ENCODE measurements around the gene AGPAT3. TPM values are rescaled to one million over a fixed set of nuclear protein-coding genes. Genes with fewer than 3 reads are reported as not detected.

AGPAT3 gene
- total and polyA plus RNA-seq, 2 donors (not counting 3 experiments of a cell fraction or from before 2014, with no cell fraction given), result 39.9 to 76.7 TPM

GRCh38 chr21:43953021-43953420, 88.0 kb downstream of the AGPAT3 start:
- H3K27ac ChIP-seq (ENCODE audit: insufficient read depth, low read depth, low read length), result no peak overlapping the region
- DNase-seq (ENCODE audit: low read depth, low spot score) (no peak), FAIRE-seq (no peak)
- no TSS peak for BruUV-seq (replicated peaks)
- TF ChIP-seq, protein P1, sequence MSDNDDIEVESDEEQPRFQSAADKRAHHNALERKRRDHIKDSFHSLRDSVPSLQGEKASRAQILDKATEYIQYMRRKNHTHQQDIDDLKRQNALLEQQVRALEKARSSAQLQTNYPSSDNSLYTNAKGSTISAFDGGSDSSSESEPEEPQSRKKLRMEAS (IDR thresholded peaks at IDR 0.05; ENCODE audit: insufficient read depth, insufficient read length), result no peak
- TF ChIP-seq POLR2A (IDR thresholded peaks at IDR 0.05; ENCODE audit: low read depth, low read length) (no peak), GATA2 (IDR thresholded peaks at IDR 0.05; ENCODE audit: insufficient read depth, insufficient read length, low read depth, low read length) (no peak), POLR2AphosphoS5 (IDR thresholded peaks at IDR 0.05; ENCODE audit: insufficient read depth, low read depth, low read length) (no peak)
- dilution Hi-C loops (cut with MboI; ENCODE audit: extremely low pct_ligation_motif_present, low sequenced_read_pairs) (no loop called here), intact Hi-C loops (cut with micrococcal nuclease) (no loop called here)
- no peak overlapping the region for H3K9ac ChIP-seq (replicated peaks; ENCODE audit: extremely low read depth, insufficient read depth, low read length)
- H3K4me3 ChIP-seq (replicated peaks in 1 of 3; ENCODE audit: insufficient read depth in 1 of 3, low read depth in 1 of 3, low read length in 3 of 3), result no peak overlapping the region
- no peaks in the 10 kb centered on the region for H3K27me3 ChIP-seq (ENCODE audit: control insufficient read depth in 2 of 2, insufficient read depth in 2 of 2, low read length in 2 of 2)
- peaks cover 0 to under 1% of the 10 kb centered on the region in 2 experiments for H3K36me3 ChIP-seq (ENCODE audit: control insufficient read depth in 2 of 2, extremely low read depth in 1 of 2, insufficient read depth in 2 of 2, low read length in 2 of 2)
- no peak overlapping the region for H3K4me2 ChIP-seq (ENCODE audit: insufficient read depth, low read length)
- no peak overlapping the region for H2AFZ ChIP-seq (ENCODE audit: low read depth, low read length)
- peaks cover 10% of the 10 kb centered on the region for H3K4me1 ChIP-seq (ENCODE audit: control insufficient read depth, extremely low read depth, insufficient read depth, low read length)
- H3K9me1 ChIP-seq (replicated peaks; ENCODE audit: control insufficient read depth, extremely low read depth, insufficient read depth, low read length), result no peaks in the 10 kb centered on the region
- H3K9me3 ChIP-seq (replicated peaks; ENCODE audit: control insufficient read depth, insufficient read depth, low read length), result no peaks in the 10 kb centered on the region
- ChIA-PET CTCF (interaction anchor here (0.6 to 1.5 kb wide), 3 partner anchors 11 to 22 kb away, joined by 3 to 6 read pairs (median 4); no protein-coding TSS in a partner anchor), POLR2A (no interaction called here)
- H4K20me1 ChIP-seq (replicated peaks; ENCODE audit: control insufficient read depth, extremely low read depth, insufficient read depth, low read length), result no peaks in the 10 kb centered on the region
- no peaks in the 10 kb centered on the region for H3K79me2 ChIP-seq (ENCODE audit: control insufficient read depth, insufficient read depth, low read length)

- no peak for DNase-seq (ENCODE audit: low read depth, low spot score)
- no peaks in the 10 kb centered on the region for H3K27me3 ChIP-seq (ENCODE audit: control insufficient read depth in 2 of 2, insufficient read depth in 2 of 2, low read length in 2 of 2)
- H4K20me1 ChIP-seq (replicated peaks; ENCODE audit: control insufficient read depth, extremely low read depth, insufficient read depth, low read length), result no peaks in the 10 kb centered on the region
- FAIRE-seq, result no peak
- H3K9me3 ChIP-seq (replicated peaks; ENCODE audit: control insufficient read depth, insufficient read depth, low read length), result no peaks in the 10 kb centered on the region
- dilution Hi-C loops (cut with MboI; ENCODE audit: extremely low pct_ligation_motif_present, low sequenced_read_pairs), result no loop called here
- POLR2A ChIA-PET, result no interaction called here
- no peak overlapping the region for H3K4me2 ChIP-seq (ENCODE audit: insufficient read depth, low read length)
- intact Hi-C loops (cut with micrococcal nuclease), result no loop called here
- H3K4me3 ChIP-seq (replicated peaks in 1 of 3; ENCODE audit: insufficient read depth in 1 of 3, low read depth in 1 of 3, low read length in 3 of 3), result no peak overlapping the region
- BruUV-seq (replicated peaks), result no TSS peak
- no peaks in the 10 kb centered on the region for H3K79me2 ChIP-seq (ENCODE audit: control insufficient read depth, insufficient read depth, low read length)
- H3K4me1 ChIP-seq (ENCODE audit: control insufficient read depth, extremely low read depth, insufficient read depth, low read length), result peaks cover 10% of the 10 kb centered on the region
- no peak for TF ChIP-seq FOS (IDR thresholded peaks at IDR 0.05; ENCODE audit: borderline replicate concordance, insufficient read depth, low read length)
- no peak for TF ChIP-seq POLR2AphosphoS5 (IDR thresholded peaks at IDR 0.05; ENCODE audit: insufficient read depth, low read depth, low read length)
- TF ChIP-seq GATA2 (IDR thresholded peaks at IDR 0.05; ENCODE audit: insufficient read depth, insufficient read length, low read depth, low read length), result no peak
- TF ChIP-seq POLR2A (IDR thresholded peaks at IDR 0.05; ENCODE audit: low read depth, low read length), result no peak
- no peak for TF ChIP-seq MYC (IDR thresholded peaks at IDR 0.05; ENCODE audit: low read depth, low read length)
- no peak for TF ChIP-seq CTCF (IDR thresholded peaks at IDR 0.05; ENCODE audit: extremely low read depth in 1 of 2, insufficient read depth in 1 of 2, low read depth in 1 of 2, low read length in 2 of 2)
- TF ChIP-seq, protein P1 (IDR thresholded peaks at IDR 0.05; ENCODE audit: insufficient read depth, insufficient read length), result no peak
- TF ChIP-seq EZH2 (IDR thresholded peaks at IDR 0.05; ENCODE audit: borderline replicate concordance, low read depth, low read length, severe bottlenecking), result no peak
- no peak for TF ChIP-seq JUN (IDR thresholded peaks at IDR 0.05; ENCODE audit: borderline replicate concordance, insufficient read depth, insufficient read length, low read depth)
- H3K9ac ChIP-seq (replicated peaks; ENCODE audit: extremely low read depth, insufficient read depth, low read length), result no peak overlapping the region
- CTCF ChIA-PET, result interaction anchor here (1.1 to 1.5 kb wide), 3 partner anchors 13 to 21 kb away, joined by 3 to 6 read pairs (median 3); no protein-coding TSS in a partner anchor
- no peaks in the 10 kb centered on the region for H3K36me3 ChIP-seq (ENCODE audit: control insufficient read depth in 2 of 2, extremely low read depth in 1 of 2, insufficient read depth in 2 of 2, low read length in 2 of 2)
- H3K27ac ChIP-seq (ENCODE audit: insufficient read depth, low read depth, low read length), result no peak overlapping the region
- H2AFZ ChIP-seq (ENCODE audit: low read depth, low read length), result no peak overlapping the region
- H3K9me1 ChIP-seq (replicated peaks; ENCODE audit: control insufficient read depth, extremely low read depth, insufficient read depth, low read length), result no peaks in the 10 kb centered on the region
These were observed 89.0 kb downstream of the AGPAT3 start for GRCh38 chr21:43954042-43954441.
